ENCODE data around the gene CTSC. TPM values are rescaled to one million over a fixed set of nuclear protein-coding genes. Genes with fewer than 3 reads are reported as not detected.

CTSC gene
- total RNA-seq, 4 donors from 2014 or later, result 54.8 to 87.5 (median 64.2) TPM

DNA sequence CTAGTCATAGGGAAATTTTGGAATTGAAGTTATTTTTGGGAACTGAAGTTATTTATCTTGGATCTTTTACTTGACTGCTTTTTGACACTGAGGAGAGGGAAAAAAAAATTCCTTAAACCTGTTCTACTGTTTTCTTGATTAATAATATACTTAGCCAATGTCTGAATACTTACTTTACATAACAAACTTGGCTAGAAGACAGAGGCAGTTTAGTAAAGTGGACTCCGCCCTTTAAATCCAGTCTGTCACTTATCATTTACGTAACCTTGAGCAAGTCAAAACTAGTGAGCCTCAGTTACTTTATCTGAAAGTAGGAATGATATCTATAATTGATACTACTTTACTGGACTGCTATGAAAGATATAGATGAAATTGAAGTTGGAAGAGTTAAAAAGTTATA is 19.5 kb downstream of the CTSC start:
- peaks cover 5 to 7% of the 10 kb centered on the region in 2 donors for H3K4me1 ChIP-seq
- no peaks in the 10 kb centered on the region for H3K9me3 ChIP-seq
- H3K36me3 ChIP-seq, result no peaks in the 10 kb centered on the region
- no peak for DNase-seq
- H3K27ac ChIP-seq, result no peak overlapping the region
- intact Hi-C loops (cut with DNase I), result no loop called here
- no peak overlapping the region for H3K4me3 ChIP-seq (replicated peaks in 1 of 3)
- TF ChIP-seq, protein P1, sequence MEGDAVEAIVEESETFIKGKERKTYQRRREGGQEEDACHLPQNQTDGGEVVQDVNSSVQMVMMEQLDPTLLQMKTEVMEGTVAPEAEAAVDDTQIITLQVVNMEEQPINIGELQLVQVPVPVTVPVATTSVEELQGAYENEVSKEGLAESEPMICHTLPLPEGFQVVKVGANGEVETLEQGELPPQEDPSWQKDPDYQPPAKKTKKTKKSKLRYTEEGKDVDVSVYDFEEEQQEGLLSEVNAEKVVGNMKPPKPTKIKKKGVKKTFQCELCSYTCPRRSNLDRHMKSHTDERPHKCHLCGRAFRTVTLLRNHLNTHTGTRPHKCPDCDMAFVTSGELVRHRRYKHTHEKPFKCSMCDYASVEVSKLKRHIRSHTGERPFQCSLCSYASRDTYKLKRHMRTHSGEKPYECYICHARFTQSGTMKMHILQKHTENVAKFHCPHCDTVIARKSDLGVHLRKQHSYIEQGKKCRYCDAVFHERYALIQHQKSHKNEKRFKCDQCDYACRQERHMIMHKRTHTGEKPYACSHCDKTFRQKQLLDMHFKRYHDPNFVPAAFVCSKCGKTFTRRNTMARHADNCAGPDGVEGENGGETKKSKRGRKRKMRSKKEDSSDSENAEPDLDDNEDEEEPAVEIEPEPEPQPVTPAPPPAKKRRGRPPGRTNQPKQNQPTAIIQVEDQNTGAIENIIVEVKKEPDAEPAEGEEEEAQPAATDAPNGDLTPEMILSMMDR (IDR thresholded peaks at IDR 0.05), result no peak
- no peak for TF ChIP-seq POLR2A (IDR thresholded peaks at IDR 0.05)
- 83 to 87% methylated on average over 2 of the region's 2 CpGs for whole genome bisulfite sequencing, 2 donors
- H3K27me3 ChIP-seq, result no peaks in the 10 kb centered on the region

DNA sequence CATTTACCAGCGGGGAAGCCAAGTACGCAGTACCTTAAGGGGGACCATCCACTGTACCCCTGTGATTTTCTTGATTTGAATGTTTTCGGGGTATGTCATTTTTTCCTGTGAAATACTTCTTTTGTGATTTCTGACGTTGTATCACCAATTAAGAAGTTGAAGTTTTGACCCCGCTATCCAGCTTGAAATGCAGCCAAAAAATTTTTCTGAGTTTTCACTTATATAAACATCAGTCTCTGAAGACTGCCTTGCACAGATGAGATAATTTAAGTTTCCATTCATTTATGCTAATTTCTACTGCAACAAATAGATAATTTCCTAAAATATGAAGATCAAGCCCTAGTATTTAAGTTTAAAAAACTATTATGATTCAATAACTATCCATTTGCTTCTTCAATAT is 20.0 kb downstream of the CTSC start:
- Histone ChIP-seq H3K4me1 (peaks cover 5 to 7% of the 10 kb centered on the region in 2 donors), H3K27ac (no peak overlapping the region), H3K4me3 (replicated peaks in 1 of 3) (no peak overlapping the region), H3K36me3 (no peaks in the 10 kb centered on the region), H3K27me3 (no peaks in the 10 kb centered on the region), H3K9me3 (no peaks in the 10 kb centered on the region)
- WGBS, 2 donors, result 79% methylated on average over 5 of the region's 5 CpGs
- intact Hi-C loops (cut with DNase I), result no loop called here
- no peak for DNase-seq
- TF ChIP-seq, protein P1 (IDR thresholded peaks at IDR 0.05), result no peak
- no peak for TF ChIP-seq POLR2A (IDR thresholded peaks at IDR 0.05)

DNA sequence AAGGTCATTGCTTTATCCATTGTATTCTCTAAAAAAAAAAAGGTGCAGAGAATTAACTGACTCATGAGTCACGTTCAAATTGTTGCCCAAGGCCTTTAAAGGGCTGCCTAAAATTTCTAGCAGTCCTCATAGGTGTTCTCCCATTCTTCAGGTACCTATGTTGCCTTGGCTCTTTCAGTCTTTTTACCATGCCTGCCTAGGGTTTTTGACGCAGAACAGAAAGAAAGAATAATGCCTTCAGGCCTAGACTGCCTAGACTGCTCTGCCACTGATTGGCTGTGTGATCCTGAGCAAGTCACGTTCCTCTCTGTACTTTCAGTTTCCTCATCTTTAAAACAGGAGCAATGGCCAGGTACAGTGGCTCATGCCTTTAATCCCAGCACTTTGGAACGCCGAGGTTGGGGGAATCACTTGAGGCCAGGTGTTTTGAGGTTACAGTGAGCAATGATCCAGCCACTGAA is 21.5 kb downstream of the CTSC start:
- H3K36me3 ChIP-seq, result no peaks in the 10 kb centered on the region
- WGBS, 2 donors, result 79 to 96% methylated on average over 5 of the region's 5 CpGs
- no peak overlapping the region for H3K4me3 ChIP-seq (replicated peaks in 1 of 3)
- intact Hi-C loops (cut with DNase I), result no loop called here
- H3K4me1 ChIP-seq, result peaks cover 5 to 7% of the 10 kb centered on the region in 2 donors
- TF ChIP-seq POLR2A (IDR thresholded peaks at IDR 0.05), result no peak
- TF ChIP-seq, protein P1 (IDR thresholded peaks at IDR 0.05), result no peak
- no peak overlapping the region for H3K27ac ChIP-seq
- no peaks in the 10 kb centered on the region for H3K9me3 ChIP-seq
- no peak for DNase-seq
- H3K27me3 ChIP-seq, result no peaks in the 10 kb centered on the region

DNA sequence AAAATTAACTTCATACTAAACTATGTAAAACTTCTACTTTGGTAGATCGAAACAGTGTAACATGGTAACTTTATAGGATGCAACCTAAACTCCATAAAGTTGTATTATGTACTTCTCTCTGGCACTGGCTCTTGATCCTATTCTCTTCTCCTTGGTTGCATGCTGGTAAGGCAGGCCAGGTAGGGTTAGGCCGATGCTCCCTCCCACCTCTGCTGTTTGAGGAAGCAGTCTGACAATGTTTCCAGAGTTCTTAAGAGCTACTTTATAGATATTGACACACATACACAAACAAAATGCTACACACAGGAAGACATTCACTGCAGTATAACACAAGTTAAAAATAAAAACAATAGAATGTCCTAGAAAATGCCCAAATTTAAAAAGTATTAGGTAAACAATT is 22.5 kb downstream of the CTSC start:
- H3K9me3 ChIP-seq, result no peaks in the 10 kb centered on the region
- no peaks in the 10 kb centered on the region for H3K36me3 ChIP-seq
- peaks cover 5 to 7% of the 10 kb centered on the region in 2 donors for H3K4me1 ChIP-seq
- H3K27me3 ChIP-seq, result no peaks in the 10 kb centered on the region
- 86 to 94% methylated on average over 2 of the region's 2 CpGs for WGBS, 2 donors
- DNase-seq, result no peak
- intact Hi-C loops (cut with DNase I), result no loop called here
- TF ChIP-seq, protein P1 (IDR thresholded peaks at IDR 0.05), result no peak
- no peak for TF ChIP-seq POLR2A (IDR thresholded peaks at IDR 0.05)
- H3K4me3 ChIP-seq (replicated peaks in 1 of 3), result no peak overlapping the region
- no peak overlapping the region for H3K27ac ChIP-seq

DNA sequence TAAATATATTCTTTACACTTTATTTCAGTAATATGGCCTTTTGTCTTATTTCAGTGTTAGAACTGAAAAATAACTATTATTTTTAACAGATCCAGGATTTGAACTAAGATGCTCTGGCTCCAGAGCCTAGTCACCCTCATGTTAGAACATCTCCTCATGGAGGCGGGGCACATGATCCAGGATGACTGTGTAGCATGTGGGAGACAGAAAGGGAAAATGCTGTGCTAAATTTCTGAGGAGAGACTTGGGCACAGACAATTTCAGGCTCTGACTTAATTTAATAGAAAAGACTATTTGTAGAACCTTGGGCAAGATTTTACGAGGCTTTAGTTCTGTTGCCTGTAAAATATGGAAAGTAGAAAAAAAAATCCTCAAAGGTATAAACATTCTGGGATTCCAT is 24.1 kb downstream of the CTSC start:
- WGBS, 2 donors, result 97 to 99% methylated on average over 2 of the region's 2 CpGs
- DNase-seq, result no peak
- Histone ChIP-seq H3K4me3 (replicated peaks in 1 of 3) (no peak overlapping the region), H3K27me3 (no peaks in the 10 kb centered on the region), H3K36me3 (no peaks in the 10 kb centered on the region), H3K27ac (no peak overlapping the region), H3K4me1 (peaks cover 5 to 7% of the 10 kb centered on the region in 2 donors), H3K9me3 (no peaks in the 10 kb centered on the region)
- no peak for TF ChIP-seq POLR2A (IDR thresholded peaks at IDR 0.05)
- TF ChIP-seq, protein P1 (IDR thresholded peaks at IDR 0.05), result no peak
- intact Hi-C loops (cut with DNase I), result no loop called here
